ENCODE results near the gene VPS13D. TPM values are rescaled to one million over a fixed set of nuclear protein-coding genes. Genes with fewer than 3 reads are reported as not detected.

VPS13D gene
- total and polyA plus RNA-seq, 2 of the 4 experiments (the other 2 are of a cell fraction): 9.0 to 16.3 TPM

DNA sequence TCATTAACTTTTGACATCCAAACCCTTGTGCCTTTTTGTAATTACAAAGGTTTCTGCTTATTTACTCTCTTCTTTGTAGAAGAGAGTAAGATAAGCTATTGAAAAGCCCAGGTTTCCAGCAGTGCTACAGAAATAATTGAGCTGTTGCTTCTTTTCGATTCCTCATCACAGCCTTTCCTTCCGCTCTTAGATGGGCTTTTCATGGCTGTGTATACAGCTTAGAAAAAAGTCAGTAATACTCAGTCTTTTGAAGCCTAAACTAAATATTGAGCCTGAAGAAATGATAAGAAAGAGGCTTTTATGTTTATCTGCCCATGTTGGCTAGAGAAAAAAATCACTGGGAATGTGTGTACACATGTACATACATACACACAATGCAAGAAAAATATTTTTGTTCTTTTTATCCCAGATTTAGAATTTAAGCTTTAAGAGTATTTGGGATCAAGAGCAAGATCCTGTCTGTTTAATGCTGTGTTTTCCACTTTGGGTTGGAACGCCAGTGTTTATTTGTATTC lies 172.4 kb downstream of the VPS13D start:
- Histone ChIP-seq H3K27ac (ENCODE audit: insufficient read depth, low read length) (no peak overlapping the region), H3K14ac (replicated peaks; ENCODE audit: low read depth, low read length) (no peak overlapping the region), H3K36me3 (ENCODE audit: control insufficient read depth, insufficient read depth, low read length) (peaks cover 21% of the 10 kb centered on the region), H2BK15ac (ENCODE audit: low read depth, low read length) (no peak overlapping the region), H3K4me1 (ENCODE audit: control insufficient read depth, insufficient read depth, low read length) (peaks cover 21% of the 10 kb centered on the region), H3K4me3 (ENCODE audit: insufficient read depth, low read depth, low read length) (no peak overlapping the region), H3K9ac (ENCODE audit: low read depth, low read length) (no peak overlapping the region), H3K56ac (ENCODE audit: extremely low read depth, insufficient read depth, low read length) (no peak overlapping the region), H3K9me3 (ENCODE audit: control insufficient read depth, insufficient read depth, low read length) (no peaks in the 10 kb centered on the region), H4K8ac (ENCODE audit: low read depth in 2 of 2, low read length in 2 of 2) (no peak overlapping the region), H3K79me1 (ENCODE audit: low read depth in 1 of 2, low read length in 2 of 2) (no peaks in the 10 kb centered on the region), H2AK5ac (ENCODE audit: low read depth, low read length) (no peak overlapping the region), H2BK20ac (ENCODE audit: low read depth, low read length) (no peak overlapping the region), H4K91ac (ENCODE audit: insufficient read depth, low read depth, low read length) (no peak overlapping the region), H3K9me1 (ENCODE audit: insufficient read depth, low read length) (peaks cover 14% of the 10 kb centered on the region), H4K20me1 (ENCODE audit: insufficient read depth, low read length) (no peaks in the 10 kb centered on the region), H2BK5ac (ENCODE audit: low read depth, low read length, poor library complexity, severe bottlenecking) (no peak overlapping the region), H3K4ac (ENCODE audit: low read depth, low read length) (no peak overlapping the region), H2AK9ac (replicated peaks; ENCODE audit: low read depth, low read length, poor library complexity) (no peak overlapping the region), H3K4me2 (ENCODE audit: low read depth, low read length) (no peak overlapping the region), H4K5ac (ENCODE audit: low read depth, low read length) (no peak overlapping the region), H2BK120ac (ENCODE audit: low read depth, low read length) (no peak overlapping the region), H3K27me3 (ENCODE audit: control insufficient read depth, insufficient read depth, low read length) (no peaks in the 10 kb centered on the region), H2AFZ (replicated peaks; ENCODE audit: low read length, poor library complexity) (no peak overlapping the region), H3K23ac (ENCODE audit: low read depth, low read length) (no peak overlapping the region), H3K18ac (ENCODE audit: low read depth, low read length) (no peak overlapping the region)
- POLR2A ChIA-PET (ENCODE audit: unreplicated experiment): interaction anchor here (0.6 kb wide), 1 partner anchor 192 kb away, joined by 4 read pairs; no protein-coding TSS in a partner anchor
- dilution Hi-C loops (cut with HindIII; ENCODE audit: low sequenced_read_pairs, unreplicated experiment): no loop called here
- in situ Hi-C loops (cut with MboI; ENCODE audit: low sequenced_read_pairs): loop anchor here (25.0 kb wide), 1 partner anchor 210 kb away; the partner anchor contains the start of gene DHRS3
- no TSS peak for BruUV-seq (replicated peaks)
- no CpG with 5 or more reads among the region's 3 CpGs for WGBS, 2 experiments (ENCODE audit: extremely low coverage in 2 of 2, insufficient read length in 1 of 2)
- DNase-seq (no peak), ATAC-seq (ENCODE audit: low read depth) (no peak)
- CTCF ChIA-PET: no interaction called here
- intact Hi-C loops (cut with micrococcal nuclease): no loop called here
- no peak for TF ChIP-seq BHLHE40 (IDR thresholded peaks at IDR 0.05; ENCODE audit: low read depth, low read length)
- no peak for TF ChIP-seq CEBPB (IDR thresholded peaks at IDR 0.05; ENCODE audit: low read depth, low read length)
- no peak for TF ChIP-seq RAD21 (IDR thresholded peaks at IDR 0.05; ENCODE audit: low read length)
- TF ChIP-seq RFX5 (IDR thresholded peaks at IDR 0.05; ENCODE audit: low read depth, low read length): no peak
- no peak for TF ChIP-seq RCOR1 (IDR thresholded peaks at IDR 0.05; ENCODE audit: insufficient replicate concordance, low read length)
